HepG2 (cell line): ENCODE data around the gene SSR2. TPM values are rescaled to one million over a fixed set of nuclear protein-coding genes. Genes with fewer than 3 reads are reported as not detected.
A peak's percentile ranks its signal among the peaks of the same experiment; 100 is the strongest.

Experiments
- BORCS8-MEF2B ChIP-seq: sonication (generic); formaldehyde crosslinking; IDR thresholded peaks from 2 replicates; pipeline ENCODE4 v1.8.0; 2022; ENCODE audit warnings: mild to moderate bottlenecking, missing genetic modification reagents
- ELF3 ChIP-seq: IDR thresholded peaks from 2 replicates; pipeline ENCODE4 v1.6.1; 2016; ENCODE audit warnings: missing genetic modification reagents, missing compliant biosample characterization
- FOXM1 ChIP-seq: sonication (generic); formaldehyde crosslinking; IDR thresholded peaks from 2 replicates; pipeline ENCODE4 v1.5.0; 2020; ENCODE audit warnings: missing genetic modification reagents
- GATAD2A ChIP-seq: IDR thresholded peaks from 2 replicates; pipeline ENCODE4 v1.6.1; 2016
- HNF1B ChIP-seq: sonication (generic); formaldehyde crosslinking; IDR thresholded peaks from 2 replicates; pipeline ENCODE4 v1.5.1; 2020; ENCODE audit warnings: mild to moderate bottlenecking, moderate library complexity, missing genetic modification reagents
- LRRFIP1 ChIP-seq: sonication (generic); formaldehyde crosslinking; conservative IDR thresholded peaks from 2 replicates; pipeline ENCODE4 v1.4.0; 2020; ENCODE audit warnings: missing genetic modification reagents
- MXI1 ChIP-seq: IDR thresholded peaks from 3 replicates; pipeline ENCODE4 v1.6.1; 2012; ENCODE audit warnings: low read depth, low read length, inconsistent platforms, borderline replicate concordance
- PAX8 ChIP-seq: sonication (generic); formaldehyde crosslinking; IDR thresholded peaks from 2 replicates; pipeline ENCODE4 v1.8.0; 2022; ENCODE audit warnings: mild to moderate bottlenecking, missing genetic modification reagents, borderline replicate concordance
- STAG1 ChIP-seq: sonication (generic); formaldehyde crosslinking; IDR thresholded peaks from 2 replicates; pipeline ENCODE4 v1.4.0; 2020; ENCODE audit warnings: missing genetic modification reagents
- TARDBP ChIP-seq: sonication (generic); formaldehyde crosslinking; IDR thresholded peaks from 2 replicates; pipeline ENCODE4 v1.8.0; 2022; ENCODE audit warnings: mild to moderate bottlenecking, missing genetic modification reagents
- ZNF234 ChIP-seq: sonication (generic); formaldehyde crosslinking; conservative IDR thresholded peaks from 2 replicates; pipeline ENCODE4 v1.5.1; 2020; ENCODE audit warnings: mild to moderate bottlenecking, missing genetic modification reagents
- ZNF513 ChIP-seq: sonication (generic); formaldehyde crosslinking; conservative IDR thresholded peaks from 2 replicates; pipeline ENCODE4 v1.5.0; 2020; ENCODE audit warnings: missing genetic modification reagents
- ZNF530 ChIP-seq: sonication (generic); formaldehyde crosslinking; IDR thresholded peaks from 2 replicates; pipeline ENCODE4 v1.5.0; 2020; ENCODE audit warnings: low read depth, mild to moderate bottlenecking, missing genetic modification reagents
- ZNF562 ChIP-seq: sonication (generic); formaldehyde crosslinking; IDR thresholded peaks from 2 replicates; pipeline ENCODE4 v1.8.0; 2022; ENCODE audit warnings: missing genetic modification reagents, borderline replicate concordance
- ZNF773 ChIP-seq: sonication (generic); formaldehyde crosslinking; IDR thresholded peaks from 2 replicates; pipeline ENCODE4 v1.4.0; 2020; ENCODE audit warnings: missing genetic modification reagents, borderline replicate concordance
- ZSCAN22 ChIP-seq: sonication (generic); formaldehyde crosslinking; IDR thresholded peaks from 2 replicates; pipeline ENCODE4 v1.4.0; 2020; ENCODE audit warnings: mild to moderate bottlenecking, missing genetic modification reagents
- polyA plus RNA-seq, 8 experiments: library from polyadenylated mRNA; depleted of rRNA in 3 of 8; stranded (reverse) in 7 of 8; unstranded in 1 of 8; fragments of >200 nt; fragmentation: Illumina TruSeq in 4 of 8; extraction: Trizol in 4 of 8; gene quantifications; 2 replicates each; pipeline versions ENCODE4 v1.2.1 to v1.2.3, GENCODE V29; 2011 to 2016; ENCODE audit warnings: low read depth in 4 of 8, missing spikeins in 1 of 8, mixed read lengths in 1 of 8; ENCODE audit not compliant: insufficient read depth in 1 of 8
- total RNA-seq, 5 experiments: library from RNA; depleted of rRNA; stranded (reverse); fragments of >200 nt; fragmentation: Illumina TruSeq; extraction: Trizol; gene quantifications; 2 replicates each; pipeline ENCODE4 v1.2.3, GENCODE V29; 2016; ENCODE audit warnings: low read depth in 1 of 5
- TF ChIP-seq, protein P1 (sequence below): sonication (generic); formaldehyde crosslinking; IDR thresholded peaks from 2 replicates; pipeline ENCODE4 v1.9.0; 2022; ENCODE audit warnings: missing genetic modification reagents, mild to moderate bottlenecking, borderline replicate concordance
- TF ChIP-seq, protein P2 (sequence below): sonication (generic); formaldehyde crosslinking; IDR thresholded peaks from 2 replicates; pipeline ENCODE4 v1.8.0; 2023; ENCODE audit warnings: mild to moderate bottlenecking, missing genetic modification reagents

The SSR2 gene
- total and polyA plus RNA-seq, 2 of the 13 experiments (the other 11 are each of a cell fraction or from before 2014, with no cell fraction given), result 284 to 461 TPM

DNA sequence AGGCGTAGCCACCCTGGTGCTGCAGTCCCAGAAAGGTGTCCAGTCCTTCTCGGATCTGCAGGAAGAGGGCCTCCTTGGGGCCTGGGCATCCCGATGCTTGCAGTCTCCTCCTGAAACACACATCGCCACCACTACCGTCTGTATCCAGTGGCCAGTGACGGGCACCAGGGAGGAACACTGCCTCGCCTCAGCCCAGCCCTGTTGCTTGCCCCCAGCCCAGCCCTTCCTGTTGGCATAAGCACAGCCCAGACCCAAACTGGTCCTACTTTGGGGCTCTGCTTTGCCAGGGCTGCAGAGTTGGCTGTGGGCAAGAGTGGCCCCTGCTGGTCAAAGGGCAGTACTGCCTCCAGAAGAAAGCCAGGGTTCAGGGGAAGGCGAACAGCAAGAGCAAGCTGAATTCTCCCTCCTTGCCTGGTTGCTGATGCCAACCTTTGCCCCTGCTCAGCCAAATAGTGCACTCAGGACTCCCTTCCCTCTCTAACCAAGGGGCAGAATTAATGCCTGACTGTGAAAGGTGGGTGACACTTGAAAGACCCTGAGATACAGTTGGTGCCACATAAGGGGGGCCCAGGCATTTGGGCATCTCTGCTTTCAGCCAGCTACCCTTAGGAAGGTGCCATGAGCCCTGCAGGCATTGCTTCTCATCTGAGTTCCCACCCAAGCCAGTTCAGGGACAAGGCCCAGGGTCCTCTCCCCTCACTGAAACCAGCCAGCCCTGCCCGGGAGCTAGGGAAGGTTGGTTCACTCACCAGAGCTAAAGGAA, 31.3 kb downstream of the SSR2 start (continued):
- peak; percentile 69 for TF ChIP-seq HNF1B (CRISPR knock-in tag)
- no peak for TF ChIP-seq ZNF530 (CRISPR knock-in tag)
- no peak for TF ChIP-seq ZNF562 (CRISPR knock-in tag)
- no peak for TF ChIP-seq ZNF773 (CRISPR knock-in tag)
- no peak for TF ChIP-seq ZNF513
- TF ChIP-seq MXI1, result 0 out of 3 replicates have a peak, but pooled peaks have one; percentile 20
- no peak for TF ChIP-seq ZSCAN22
- TF ChIP-seq FOXM1, result no peak
- no peak for TF ChIP-seq TARDBP (CRISPR knock-in tag)
- no peak for TF ChIP-seq PAX8 (CRISPR knock-in tag)
- TF ChIP-seq, protein P1, sequence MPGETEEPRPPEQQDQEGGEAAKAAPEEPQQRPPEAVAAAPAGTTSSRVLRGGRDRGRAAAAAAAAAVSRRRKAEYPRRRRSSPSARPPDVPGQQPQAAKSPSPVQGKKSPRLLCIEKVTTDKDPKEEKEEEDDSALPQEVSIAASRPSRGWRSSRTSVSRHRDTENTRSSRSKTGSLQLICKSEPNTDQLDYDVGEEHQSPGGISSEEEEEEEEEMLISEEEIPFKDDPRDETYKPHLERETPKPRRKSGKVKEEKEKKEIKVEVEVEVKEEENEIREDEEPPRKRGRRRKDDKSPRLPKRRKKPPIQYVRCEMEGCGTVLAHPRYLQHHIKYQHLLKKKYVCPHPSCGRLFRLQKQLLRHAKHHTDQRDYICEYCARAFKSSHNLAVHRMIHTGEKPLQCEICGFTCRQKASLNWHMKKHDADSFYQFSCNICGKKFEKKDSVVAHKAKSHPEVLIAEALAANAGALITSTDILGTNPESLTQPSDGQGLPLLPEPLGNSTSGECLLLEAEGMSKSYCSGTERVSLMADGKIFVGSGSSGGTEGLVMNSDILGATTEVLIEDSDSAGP, result peak; percentile 64
- TF ChIP-seq ELF3, result 0 out of 2 replicates have a peak, but pooled peaks have one; percentile 20
- no peak for TF ChIP-seq ZNF234 (CRISPR knock-in tag)
- TF ChIP-seq LRRFIP1 (CRISPR knock-in tag), result no peak
- TF ChIP-seq GATAD2A, result peak; percentile 45; the same call in 1 of the 2 replicates
- TF ChIP-seq, protein P2, sequence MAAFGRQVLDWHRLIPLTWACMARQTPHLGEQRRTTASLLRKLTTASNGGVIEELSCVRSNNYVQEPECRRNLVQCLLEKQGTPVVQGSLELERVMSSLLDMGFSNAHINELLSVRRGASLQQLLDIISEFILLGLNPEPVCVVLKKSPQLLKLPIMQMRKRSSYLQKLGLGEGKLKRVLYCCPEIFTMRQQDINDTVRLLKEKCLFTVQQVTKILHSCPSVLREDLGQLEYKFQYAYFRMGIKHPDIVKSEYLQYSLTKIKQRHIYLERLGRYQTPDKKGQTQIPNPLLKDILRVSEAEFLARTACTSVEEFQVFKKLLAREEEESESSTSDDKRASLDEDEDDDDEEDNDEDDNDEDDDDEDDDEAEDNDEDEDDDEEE (CRISPR knock-in tag), result no peak
- no peak for TF ChIP-seq BORCS8-MEF2B (CRISPR knock-in tag)
- TF ChIP-seq STAG1 (CRISPR knock-in tag), result peak; percentile 98
